HG03457 (cell line): ENCODE results near the gene GALNT15.

ENCODE experiments used
- ATAC-seq: cut with Tn5 transposase; IDR thresholded peaks from one replicate; pipeline ENCODE4 v1.9.1; 2021; ENCODE audit warnings: moderate number of reproducible peaks; ENCODE audit not compliant: unreplicated experiment

Gene GALNT15

DNA sequence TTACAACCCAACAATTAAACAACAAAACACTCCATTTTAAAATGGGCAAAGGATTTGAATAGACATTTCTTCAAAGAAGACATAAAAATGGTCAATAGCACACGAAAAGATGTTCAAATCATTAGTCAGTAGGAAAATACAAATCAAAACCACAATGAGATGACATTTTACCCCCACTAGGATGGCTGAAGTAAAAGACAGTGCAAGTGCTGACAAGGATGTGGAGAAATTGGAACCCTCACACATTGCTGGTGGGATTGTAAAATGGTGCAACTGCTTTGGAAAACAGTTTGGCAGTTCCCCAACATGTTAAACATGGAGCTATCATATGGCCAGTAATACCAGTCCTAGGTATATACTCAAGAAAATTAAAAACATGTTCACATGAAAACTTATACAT lies 11.6 kb downstream of the GALNT15 start:
- no peak for ATAC-seq

DNA sequence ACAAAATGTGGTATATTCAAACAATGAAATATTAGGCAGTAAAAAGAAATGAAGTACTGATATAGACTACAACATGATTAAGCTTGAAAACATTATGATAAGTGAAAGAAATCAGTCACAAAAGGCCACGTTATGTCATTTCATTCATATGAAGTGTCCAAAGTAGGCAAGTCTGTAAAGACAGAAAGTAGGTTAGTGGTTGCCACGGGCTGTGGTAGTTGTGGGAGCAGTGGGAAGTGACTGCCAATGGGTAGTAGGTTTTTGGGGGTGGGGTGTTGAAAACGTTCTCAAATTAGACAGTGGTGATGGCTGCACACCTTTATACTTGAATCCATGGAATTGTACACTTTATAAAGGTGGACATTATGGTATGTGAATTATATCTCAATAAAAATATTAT lies 12.1 kb downstream of the GALNT15 start:
- ATAC-seq: no peak

DNA sequence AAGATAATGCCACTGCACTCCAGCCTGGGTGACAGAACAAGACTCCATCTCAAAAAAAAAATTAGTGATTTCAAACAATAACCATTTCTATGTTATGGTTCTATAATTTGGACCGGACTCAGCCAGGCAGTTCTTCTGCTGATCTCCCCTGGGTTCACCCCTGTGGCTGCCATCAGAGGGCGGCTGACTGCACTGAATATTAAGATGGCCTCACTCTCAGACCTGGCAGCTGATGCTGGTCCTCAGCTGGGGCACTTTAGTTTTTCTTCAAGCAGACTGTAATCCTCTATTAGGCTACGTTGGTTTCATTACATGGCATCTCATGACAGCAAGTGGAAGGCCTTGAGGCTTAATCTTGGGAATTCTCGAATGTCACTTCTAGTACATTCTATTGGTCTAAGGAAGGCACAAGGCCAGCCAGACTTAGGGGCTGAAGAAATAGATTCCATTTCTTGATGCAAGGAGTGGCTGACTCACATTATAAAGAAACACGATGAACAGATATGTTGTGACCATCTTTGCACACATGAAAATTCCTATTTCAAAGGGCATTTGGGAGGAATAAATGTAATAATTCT lies 12.8 kb downstream of the GALNT15 start:
- ATAC-seq: no peak

DNA sequence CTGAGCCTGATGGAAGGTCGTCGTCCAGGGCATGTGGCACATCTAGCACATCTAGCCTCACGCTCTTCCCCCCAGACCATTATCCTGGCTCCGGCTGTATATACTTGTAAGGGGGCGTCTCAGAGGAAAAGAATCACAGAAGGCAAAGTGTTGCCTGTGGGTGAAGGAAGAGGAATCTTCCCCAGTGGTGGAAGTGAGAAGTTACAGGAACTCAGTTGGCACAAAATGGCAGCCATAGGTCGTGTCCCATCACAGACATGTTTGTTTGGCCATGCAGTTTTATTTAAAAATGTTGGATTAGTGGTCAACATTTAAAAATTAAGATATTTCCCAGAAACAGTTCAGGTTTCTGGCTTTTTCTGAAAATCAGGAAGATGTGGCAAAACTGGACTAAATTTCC lies 13.6 kb downstream of the GALNT15 start:
- no peak for ATAC-seq

DNA sequence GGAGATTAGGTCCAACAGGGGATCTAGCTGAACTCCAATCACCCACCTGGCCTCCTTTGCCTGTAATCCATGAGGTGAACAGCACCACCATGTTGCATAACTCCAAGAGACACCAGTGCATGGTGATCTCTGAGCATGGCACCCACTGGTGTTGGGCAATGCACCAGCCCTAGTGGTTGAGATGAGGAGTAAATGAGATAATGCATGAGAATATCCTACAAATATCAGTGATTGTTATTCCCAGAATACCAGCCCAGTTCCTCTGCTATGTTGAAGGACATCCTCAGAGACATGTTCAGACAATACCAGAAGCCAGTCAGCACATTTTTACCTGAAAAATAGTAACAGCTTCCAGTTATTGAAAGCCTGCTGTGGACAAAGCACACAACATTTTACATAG lies 14.7 kb downstream of the GALNT15 start:
- ATAC-seq: no peak

DNA sequence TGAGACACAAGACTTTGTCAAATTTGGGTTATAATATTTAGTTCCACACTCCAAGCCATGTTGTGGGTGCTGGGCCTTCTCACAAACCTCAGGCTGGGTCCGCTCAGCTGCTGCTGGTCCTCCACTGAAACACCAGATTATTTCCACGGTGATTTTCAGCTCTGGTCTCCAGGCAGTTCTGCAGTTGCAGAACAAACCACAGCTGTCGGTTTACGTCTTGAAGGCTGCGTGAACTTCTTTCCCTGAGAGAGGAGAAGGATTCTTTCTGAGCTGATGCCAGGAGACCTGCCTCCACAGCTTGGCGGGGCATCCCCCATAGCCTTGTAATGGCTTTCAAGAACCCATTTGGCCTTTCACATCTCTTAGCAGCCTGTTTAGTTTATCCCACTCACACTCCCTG lies 16.2 kb downstream of the GALNT15 start:
- ATAC-seq: no peak

DNA sequence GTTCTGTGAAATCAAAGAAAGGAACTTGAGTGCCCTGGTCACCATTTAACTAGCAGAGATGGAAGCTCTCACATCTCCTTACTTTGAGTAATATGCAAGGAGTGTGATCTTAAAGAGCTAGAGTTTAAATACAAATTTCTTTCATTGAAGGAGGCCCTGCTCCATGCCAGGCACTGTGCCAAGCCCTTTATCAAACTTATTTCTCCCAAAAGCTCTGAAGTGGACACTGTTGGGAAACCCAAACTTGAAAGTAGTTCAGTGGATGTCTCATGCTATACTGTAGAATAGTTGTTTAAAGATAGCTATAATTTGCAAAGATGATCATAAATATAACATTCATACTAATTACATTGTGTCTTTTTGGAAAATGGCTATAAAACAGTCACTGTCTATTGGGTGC lies 17.1 kb downstream of the GALNT15 start:
- ATAC-seq: no peak

DNA sequence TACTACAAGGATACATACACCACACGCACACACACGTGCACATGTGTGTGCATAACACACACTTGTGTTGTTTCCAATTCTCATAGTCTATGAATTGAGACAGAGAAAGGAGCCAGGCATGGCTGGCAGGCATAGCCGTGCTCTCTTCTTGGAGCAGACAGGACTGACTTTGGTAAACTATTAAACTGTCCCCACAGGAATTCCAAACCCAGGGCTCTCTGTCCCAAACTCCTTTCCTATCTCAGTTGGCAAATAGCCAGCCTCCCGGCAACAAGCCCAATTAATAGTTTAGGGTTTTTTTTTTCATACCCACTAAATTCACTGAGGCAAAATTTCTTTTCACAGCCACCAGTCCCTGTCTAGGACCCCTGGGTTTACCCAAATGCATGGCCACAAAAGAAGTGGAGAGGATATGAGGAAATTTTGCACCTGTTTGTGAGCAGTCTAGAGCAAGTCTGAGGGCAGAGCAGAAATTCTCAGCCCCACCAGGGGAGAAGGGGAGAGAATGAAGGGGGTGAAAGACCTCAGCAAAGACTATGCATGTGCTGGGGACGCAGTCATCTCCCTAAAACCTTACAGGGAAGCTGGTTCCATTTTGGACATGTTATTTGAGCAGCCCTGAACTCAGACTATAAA lies 17.8 kb downstream of the GALNT15 start:
- ATAC-seq: no peak

DNA sequence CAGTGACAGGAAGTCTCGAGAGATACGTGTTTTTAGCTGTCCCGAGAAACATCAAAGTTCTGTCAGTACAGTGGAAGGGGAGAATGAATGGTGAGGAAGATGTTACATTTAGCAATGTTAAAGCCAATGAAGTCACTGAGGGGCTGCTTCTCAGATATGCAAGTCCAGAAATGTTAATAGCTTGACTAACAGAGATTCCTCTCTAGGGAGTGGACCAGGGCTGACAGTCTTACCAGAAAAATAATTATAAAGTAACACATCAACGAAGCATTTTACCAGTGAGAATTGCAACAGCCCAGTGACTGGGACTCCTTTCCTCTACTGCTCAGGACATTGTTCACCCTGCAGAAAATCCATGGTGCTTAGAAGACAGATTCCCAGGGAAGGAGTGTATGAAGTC lies 23.9 kb downstream of the GALNT15 start:
- no peak for ATAC-seq

DNA sequence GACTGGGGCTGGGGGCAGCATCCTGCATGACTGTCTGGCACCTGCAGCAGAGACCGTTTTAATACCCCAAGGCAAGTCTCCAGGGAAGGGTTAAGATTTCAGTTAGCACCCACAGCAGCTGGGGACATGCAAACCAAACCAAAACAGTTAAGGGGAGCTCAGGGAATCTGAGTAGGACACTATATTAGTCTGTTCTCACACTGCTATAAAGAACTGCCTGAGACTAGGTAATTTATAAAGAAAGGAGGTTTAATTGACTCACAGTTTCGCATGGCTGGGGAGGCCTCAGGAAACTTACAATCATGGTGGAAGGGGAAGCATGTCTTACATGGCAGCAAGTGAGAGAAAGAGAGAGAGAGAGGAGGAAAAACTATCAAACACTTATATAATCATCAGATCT lies 25.3 kb downstream of the GALNT15 start:
- ATAC-seq: no peak

DNA sequence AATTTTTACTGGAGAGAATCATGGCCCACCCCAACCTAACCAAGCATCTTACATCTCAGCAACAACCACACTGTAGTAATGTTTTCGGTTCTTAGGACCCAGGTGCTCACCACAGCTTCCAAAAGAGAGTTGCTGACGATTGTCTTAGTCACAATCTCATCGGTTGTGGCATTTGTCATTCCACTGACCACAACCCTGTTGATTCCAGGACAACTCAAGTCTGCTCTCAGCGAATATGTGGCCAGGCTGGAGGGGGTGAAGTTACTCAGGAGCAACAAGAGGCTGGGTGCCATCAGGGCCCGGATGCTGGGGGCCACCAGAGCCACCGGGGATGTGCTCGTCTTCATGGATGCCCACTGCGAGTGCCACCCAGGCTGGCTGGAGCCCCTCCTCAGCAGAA lies 25.9 kb downstream of the GALNT15 start:
- no peak for ATAC-seq

DNA sequence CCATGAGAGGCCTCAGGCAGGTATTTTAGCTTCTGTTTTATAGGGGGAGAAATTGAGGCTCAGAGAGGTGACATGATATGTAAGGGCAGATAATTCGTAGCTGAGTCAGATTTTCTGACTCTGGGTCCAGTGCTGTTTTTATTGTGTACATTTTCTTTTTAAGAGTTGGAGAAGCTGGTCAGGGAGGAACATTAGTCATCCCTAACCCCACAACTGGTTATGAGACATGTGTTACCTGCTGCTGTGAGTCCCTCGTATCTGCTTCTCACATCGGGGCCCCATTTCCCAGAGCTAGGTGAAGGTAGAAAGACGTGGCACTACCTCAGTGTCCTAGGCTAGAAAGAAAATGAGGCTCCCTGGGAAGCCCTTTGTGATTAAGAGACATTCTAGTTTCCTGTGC lies 28.6 kb downstream of the GALNT15 start:
- no peak for ATAC-seq

DNA sequence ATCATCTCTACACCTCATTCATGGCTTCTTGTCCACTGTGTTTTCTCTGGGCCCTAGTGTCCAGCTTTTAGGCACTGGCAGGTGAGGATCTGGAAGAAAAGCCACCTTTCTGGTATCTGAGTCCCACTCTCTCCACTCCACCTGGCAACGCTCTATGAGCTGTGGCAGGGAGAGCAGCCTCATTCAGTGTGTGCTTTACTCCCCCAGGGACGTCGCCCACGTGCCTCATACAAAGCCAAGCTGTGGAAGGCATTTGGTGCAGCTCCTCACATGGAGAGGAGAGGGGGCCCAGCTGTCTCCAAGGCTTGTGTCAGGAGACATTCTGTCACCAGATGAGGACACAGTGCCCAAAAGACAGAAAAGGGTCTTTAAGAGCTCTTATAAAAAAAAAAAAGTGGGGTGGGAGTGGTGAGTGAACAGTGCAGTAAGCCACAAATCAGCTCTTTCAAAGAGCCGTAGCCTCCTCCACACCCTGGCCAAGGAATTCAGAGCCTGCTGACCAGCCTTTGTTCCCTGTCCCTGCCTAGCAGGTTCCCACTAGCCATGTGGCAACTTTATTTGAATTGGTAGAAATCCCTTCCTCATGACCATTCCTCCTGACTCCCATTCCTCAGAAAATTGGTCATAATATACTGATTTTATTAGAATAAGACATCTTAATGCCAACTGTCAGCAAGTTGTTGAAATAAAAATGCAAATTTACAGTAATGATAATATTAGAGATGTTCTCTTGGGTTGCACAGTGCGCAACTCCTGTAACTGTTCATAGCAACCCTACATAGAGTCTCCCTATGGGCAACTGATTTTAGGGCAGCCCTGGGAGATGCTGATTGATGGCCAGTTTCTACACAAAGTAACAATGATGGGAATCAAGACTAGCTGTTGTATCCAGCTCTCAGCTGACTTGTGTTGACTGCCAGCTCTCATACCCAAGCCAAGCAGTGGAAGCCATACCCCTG lies 29.5 kb downstream of the GALNT15 start:
- no peak for ATAC-seq

DNA sequence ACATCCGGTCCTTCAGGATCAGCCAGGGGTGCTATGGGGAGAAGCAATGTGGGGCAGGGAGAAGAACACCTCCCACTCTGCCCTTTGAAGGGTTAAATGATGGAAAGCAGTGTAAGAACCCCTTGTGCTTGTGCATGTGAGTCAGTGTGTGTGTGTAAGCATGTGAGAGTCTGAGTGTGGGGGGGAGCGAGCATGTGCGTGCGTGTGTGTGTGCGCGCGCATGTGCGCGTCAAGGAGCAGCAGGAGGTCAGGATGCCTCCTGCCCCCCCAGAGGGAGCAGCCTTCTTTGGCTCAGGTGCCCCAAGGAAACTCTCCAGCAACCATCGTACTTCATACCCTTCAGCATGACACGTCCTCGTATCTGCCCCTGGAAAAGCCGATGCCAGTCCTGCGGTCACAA lies 30.3 kb downstream of the GALNT15 start:
- no peak for ATAC-seq

DNA sequence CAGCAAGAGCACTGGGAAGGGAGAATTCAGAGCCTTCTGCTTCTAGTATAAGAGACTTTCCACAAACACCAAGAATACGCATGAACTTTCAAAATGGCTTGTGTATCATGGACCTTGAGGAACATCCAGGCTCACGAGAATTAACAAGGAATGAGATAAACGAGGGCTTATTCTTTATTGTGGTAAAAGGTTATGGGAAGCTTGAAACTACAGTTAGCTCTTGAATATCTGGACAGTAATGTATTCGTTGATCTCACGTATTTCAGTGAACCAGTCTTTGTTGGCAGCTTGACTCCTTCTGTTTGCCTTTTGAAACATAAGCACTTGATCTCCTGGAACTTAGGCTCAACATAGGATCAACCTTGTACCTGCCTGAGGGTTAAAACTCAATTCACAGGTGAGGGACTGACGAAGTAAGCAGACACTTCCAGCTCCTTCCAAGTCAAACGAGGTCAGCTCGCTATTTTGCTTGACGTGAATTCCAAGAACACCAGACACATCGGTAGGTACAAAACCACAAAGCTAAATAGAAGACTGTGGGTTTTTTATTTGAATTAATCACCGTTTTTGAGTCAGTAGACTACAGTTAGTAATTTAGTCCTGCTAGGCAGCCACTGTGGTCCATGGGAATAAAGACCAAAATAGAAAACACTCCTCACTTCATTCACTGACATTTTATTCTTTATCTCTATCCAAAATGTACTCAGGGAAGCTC lies 30.8 kb downstream of the GALNT15 start:
- no peak for ATAC-seq

DNA sequence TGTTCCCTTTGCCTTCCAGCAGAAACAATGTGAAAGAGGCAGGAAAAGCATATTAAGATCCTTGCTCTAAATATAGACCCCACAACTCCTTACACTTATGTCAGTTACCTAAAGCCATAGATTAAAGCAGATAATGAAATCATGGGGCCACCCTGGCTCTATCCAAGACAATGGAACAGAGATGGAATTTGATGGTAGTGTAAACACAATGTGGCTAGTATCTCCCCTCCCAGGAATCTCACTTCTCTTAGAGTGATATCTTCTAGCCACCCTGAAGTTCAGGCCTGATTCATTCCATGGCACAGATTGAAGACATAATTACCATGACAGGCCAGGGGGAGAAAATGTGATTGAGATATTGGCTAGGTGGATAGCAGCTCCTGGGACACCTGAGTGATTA lies 32.6 kb downstream of the GALNT15 start:
- no peak for ATAC-seq

DNA sequence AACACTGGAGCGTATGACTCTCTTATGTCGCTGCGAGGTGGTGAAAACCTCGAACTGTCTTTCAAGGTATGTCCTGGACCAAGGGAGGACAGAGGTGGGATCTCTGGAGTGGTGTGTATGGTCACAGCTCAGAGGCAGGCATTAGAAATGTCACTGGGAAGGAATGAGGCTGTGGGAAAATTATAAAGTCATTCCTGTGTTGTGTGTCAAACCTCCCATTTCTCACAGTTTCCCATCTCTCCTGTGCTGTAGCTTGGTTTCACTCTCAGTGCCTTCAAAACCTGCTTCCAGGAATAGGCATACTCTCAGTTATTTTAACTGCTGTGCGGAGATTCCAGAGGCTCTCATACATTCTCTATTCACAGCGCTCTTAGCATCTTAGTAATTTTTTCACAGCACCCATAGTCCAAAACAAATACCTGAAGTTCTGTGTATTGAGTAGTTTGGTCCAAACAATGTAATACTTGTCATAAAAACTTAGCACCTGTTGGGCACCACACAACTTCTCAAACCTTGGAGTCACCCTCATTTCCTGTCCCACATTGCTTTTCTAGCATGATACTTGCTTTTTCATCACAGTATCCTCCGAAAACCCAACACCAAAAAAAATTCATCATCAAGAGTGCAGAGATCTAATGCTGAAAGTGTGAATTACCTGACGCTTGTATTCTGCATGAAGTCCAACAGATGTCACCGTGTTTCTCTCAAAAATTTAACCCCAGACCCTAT lies 36.9 kb downstream of the GALNT15 start:
- ATAC-seq: no peak

DNA sequence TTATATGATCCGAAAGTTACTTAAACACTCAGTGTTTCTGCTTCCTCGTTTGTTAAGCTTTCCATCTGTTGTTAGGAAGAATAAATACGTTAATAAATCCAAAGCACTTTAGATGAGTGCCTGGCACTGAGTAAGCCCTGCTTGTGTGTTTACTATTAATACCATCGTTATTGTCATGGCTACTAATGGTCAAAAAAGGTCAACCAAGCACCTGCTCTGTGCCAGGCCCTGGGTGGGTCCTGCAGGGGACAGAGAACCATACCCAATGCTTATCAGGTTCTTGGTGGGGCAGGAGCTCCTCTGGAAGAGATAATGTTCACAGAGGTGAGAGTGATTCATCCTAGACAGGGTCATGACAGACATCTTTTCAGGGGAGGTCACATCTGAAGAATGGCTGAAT lies 39.9 kb downstream of the GALNT15 start:
- ATAC-seq: no peak

DNA sequence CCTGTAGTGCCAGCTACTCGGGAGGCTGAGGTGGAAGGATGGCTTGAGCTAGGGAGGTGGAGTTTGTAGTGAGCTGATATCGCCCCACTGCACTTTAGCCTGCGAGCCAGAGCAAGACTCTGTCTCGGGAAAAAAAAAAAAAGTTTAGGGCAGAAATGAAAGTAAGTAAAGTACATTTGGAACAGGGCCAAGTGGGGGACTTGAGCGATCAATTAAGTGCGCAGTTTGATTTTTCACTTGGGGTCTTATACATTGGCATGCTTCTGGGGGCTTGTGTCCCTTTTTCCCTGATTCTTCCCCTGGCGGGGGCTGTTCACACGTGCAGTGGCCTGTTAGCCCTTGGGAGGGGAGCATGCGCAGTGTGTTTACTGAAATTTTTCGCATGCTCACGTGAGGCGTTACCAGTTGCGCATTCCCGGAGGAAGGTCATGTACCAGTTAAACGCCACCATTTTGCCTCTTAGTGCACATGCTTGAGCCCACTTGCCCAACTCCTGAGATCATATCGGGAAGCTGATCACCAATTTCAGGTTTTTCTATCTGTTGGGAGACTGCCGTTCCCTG lies 42.0 kb downstream of the GALNT15 start:
- ATAC-seq: no peak

DNA sequence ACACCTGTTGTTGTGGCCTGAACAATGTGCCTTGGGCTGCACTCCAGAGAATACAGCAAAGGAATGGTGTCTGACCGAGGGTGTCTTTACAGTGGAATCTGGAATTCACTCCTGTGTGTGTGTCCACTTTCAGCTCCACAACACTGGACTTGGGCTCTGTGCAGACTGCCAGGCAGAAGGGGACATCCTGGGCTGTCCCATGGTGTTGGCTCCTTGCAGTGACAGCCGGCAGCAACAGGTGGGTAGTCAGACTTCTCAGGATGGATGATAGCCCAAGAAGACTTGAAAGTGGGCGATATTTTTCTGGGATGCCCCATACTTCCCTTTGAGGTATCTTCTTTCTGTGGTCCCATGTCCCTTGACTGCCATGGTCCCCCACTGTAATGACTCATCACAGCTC lies 45.3 kb downstream of the GALNT15 start:
- ATAC-seq: no peak
